Activated T-cell treated with anti-CD3 and anti-CD28 coated beads, Interleukin-2, amount 50 U/mL, for 24 hours (primary cell): ENCODE measurements around the gene ATF6B.
"Not testable (repeated sequence)": the region's sequence is repeated elsewhere in the genome, so short reads cannot be mapped to it uniquely, and the experiment has no call there.

Source experiments
- DNase-seq: peaks from one replicate; pipeline ENCODE4 v3.0.0-alpha.2; 2020
- H3K27ac Mint-ChIP-seq: 2 replicates; pipeline ENCODE4 v1.8.0; 2020; ENCODE audit warnings: mild to moderate bottlenecking, mixed read lengths
- H3K27me3 Mint-ChIP-seq: 2 replicates; pipeline ENCODE4 v1.8.0; 2020; ENCODE audit warnings: mixed read lengths
- H3K36me3 Mint-ChIP-seq: 2 replicates; pipeline ENCODE4 v1.8.0; 2020; ENCODE audit warnings: low read depth, mixed read lengths
- H3K4me1 Mint-ChIP-seq: 2 replicates; pipeline ENCODE4 v1.8.0; 2020; ENCODE audit warnings: low read depth, mixed read lengths
- H3K4me3 Mint-ChIP-seq: 2 replicates; pipeline ENCODE4 v1.8.0; 2020; ENCODE audit warnings: mild to moderate bottlenecking, moderate library complexity, mixed read lengths
- H3K9me3 Mint-ChIP-seq: 2 replicates; pipeline ENCODE4 v1.8.0; 2020; ENCODE audit warnings: mixed read lengths

Gene ATF6B

DNA sequence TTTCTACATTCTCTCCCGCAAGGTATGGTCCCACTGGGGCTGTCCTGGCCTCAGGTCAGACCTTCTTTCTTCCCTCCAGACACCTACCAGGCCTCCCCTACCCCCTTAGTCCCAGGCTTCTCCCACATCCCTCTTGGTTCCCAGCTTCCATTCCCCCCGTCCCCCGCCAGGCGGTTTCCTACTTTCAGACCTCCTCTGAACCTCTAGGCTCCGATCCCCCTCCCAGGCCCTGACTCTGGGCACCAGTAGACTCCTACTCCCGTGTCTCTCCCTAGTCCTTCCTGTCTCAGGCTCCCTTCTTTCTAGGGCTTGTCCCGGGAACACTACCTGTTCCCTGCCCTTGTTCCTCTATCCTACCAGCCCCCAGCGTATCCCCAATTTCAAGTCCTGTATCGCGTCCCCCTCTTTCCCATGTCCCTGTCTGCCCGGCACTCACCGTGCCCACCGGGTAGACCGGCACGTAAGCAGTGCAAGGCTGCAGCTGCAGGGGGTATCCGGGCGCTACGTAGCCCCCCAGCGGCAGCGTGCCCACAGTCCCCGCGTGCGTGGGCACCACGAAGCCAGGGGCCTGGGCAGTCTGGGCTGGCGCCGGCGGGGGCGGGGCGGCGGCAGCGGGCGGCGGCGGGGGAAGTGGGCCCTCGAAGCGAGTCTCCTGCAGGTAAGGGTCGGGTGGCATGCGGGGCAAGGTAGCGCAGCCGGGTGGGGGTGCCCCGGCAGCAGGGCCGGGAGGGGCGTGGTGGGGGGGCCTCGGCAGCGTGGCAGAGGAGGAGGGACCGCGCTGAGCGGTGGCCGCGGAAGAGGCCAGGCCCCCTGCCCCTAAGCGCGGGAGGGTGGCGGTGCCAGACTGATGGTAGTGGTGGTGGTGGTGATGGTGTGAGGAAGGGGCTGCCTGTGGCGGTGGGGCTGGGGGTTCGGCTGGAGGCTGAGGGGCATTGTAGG is 22.2 kb upstream of the ATF6B start:
- Mint-ChIP-seq H3K4me3 (no peak overlapping the region), H3K27ac (no peak overlapping the region), H3K4me1 (peaks cover 57% of the 10 kb centered on the region), H3K9me3 (no peaks in the 10 kb centered on the region), H3K27me3 (peaks cover 28% of the 10 kb centered on the region), H3K36me3 (peaks cover 8% of the 10 kb centered on the region)
- DNase-seq = no peak

DNA sequence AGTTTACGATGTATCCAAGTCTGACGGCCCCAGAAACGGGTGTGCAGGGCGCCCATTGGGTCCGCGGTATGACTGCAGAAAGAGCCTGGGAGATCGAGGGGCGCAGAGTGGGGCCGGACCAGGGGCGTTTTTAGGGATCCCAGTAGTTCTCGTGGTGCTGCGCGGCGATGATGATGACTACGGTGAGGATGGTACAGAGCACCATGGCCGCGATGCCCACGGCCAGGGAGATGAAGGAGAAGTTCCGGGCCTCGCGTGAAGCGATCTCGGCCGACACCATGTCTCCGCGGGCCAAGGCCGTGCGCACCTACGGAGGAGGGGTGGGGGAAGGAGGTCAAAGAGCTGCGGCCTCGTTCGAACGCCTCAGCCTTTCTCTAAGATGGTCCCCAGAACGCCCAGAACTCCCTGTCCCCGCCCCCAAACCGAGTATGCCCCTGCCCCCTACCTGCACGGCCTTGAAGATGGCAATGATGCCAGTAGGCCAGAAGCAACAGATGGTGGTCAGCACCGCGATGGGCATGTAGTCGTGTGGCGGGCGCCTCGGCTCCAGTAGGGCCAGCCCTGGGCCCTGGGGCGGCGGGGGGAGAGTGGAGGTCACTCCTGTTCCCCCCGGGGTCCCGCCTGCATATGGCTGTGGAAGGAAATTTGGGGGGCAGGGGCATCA is 21.2 kb upstream of the ATF6B start:
- peaks cover 28% of the 10 kb centered on the region for H3K27me3 Mint-ChIP-seq
- H3K9me3 Mint-ChIP-seq = no peaks in the 10 kb centered on the region
- H3K36me3 Mint-ChIP-seq = peaks cover 3% of the 10 kb centered on the region
- peak overlapping the region; percentile 71 for H3K4me3 Mint-ChIP-seq
- H3K4me1 Mint-ChIP-seq = peaks cover 49% of the 10 kb centered on the region
- H3K27ac Mint-ChIP-seq = peak overlapping the region; percentile 24
- no peak for DNase-seq

DNA sequence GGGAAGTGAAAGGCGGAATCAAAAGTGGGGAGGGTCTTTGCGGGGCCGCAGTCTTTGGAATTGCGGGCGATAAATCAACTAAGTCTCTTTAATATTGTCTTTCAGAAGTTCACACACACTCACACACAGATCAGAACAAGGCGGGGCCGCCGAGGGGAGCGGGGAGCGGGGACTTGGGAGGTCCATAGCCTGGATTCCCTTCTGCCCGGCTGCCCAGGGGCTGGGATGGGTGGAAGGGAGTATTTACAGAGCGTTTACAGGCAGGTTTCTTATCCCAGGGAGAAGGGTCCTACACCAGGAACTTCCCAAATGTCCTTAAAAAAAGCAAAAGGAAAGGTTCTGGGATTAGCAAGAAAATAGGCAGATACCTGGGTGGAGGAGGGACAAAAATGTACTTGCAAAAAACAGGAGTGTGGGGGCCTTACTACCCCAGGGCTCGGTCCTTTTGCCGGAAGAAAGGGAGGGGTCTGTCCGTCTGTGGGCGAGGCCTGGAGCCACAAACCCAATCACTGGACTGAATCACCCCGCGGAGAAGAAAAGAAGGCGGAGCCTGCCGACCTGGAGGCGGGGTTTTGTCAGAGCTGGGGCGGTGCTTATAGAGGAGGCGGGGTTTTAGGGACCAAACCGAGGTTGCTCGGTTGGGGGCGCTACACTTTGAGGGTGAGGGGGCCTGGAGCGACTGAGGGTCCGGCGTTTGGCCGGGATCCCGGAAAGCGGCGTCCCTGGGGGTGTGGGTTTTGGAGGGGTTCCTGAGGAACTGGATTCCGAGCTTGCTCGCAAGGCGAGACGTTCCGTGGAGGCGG is 20.4 kb upstream of the ATF6B start:
- Mint-ChIP-seq H3K36me3 (no peaks in the 10 kb centered on the region), H3K4me1 (peaks cover 43% of the 10 kb centered on the region), H3K4me3 (peak overlapping the region; percentile 71), H3K27ac (peak overlapping the region; percentile 24), H3K27me3 (peaks cover 28% of the 10 kb centered on the region), H3K9me3 (no peaks in the 10 kb centered on the region)
- peak; percentile 86 for DNase-seq

DNA sequence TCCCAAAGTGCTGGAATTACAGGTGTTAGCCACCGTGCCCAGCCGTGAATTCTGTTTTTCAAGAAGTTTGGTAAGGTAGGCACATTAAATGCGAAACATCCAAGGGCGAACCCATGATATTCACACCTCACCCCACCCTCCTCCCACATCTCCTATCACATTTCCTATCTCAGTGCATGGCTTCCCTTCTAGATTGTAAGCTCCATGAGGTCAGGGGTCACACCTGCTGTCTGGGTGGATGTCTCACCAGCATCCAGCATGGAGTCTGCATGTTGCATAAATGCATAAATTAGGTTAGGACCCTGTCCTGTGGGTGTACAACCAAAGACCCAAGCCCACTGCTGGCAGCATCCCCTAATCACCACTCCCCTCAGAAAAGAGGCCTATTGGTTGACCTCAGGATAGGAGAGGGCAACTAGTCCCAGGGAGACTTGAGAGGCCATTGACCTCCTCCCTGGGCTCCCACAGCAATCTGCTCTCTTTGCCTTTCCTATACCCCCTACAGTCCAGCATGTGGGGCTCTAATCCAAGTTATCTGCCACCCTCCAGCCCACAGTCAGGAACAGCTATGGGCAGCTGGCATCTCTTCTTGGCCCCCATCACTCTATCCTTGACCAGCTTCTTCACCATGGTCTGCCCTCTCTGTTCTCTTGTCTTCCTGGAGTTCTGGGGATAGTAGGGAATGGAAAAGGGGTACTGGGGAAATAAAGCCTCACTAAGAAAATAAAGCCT is 19.5 kb upstream of the ATF6B start:
- Mint-ChIP-seq H3K4me1 (peaks cover 35% of the 10 kb centered on the region), H3K9me3 (no peaks in the 10 kb centered on the region), H3K36me3 (no peaks in the 10 kb centered on the region), H3K27ac (no peak overlapping the region), H3K27me3 (peaks cover 28% of the 10 kb centered on the region), H3K4me3 (no peak overlapping the region)
- no peak for DNase-seq

DNA sequence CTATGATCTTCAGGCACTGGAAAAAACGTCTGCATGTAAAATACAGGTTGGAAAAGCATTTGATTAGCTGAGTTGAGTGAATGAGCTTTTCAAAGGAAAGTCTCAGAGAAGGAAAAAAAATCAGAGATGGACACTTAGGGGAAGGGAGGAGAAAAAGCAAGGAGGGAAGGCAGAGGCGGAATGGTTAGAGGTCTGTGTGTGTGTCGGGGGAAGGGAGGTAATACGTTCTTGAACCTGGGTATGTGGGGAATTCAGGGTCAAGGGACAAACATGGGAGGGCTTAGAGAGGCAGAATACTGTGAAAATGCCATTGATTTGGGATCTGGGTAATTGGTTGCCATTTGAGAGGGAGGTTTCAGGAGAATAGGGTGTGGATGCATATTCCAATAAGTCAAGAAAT is 18.6 kb upstream of the ATF6B start:
- H3K4me1 Mint-ChIP-seq = peaks cover 27% of the 10 kb centered on the region
- no peaks in the 10 kb centered on the region for H3K9me3 Mint-ChIP-seq
- no peak for DNase-seq
- peaks cover 28% of the 10 kb centered on the region for H3K27me3 Mint-ChIP-seq
- H3K27ac Mint-ChIP-seq = no peak overlapping the region
- no peaks in the 10 kb centered on the region for H3K36me3 Mint-ChIP-seq
- no peak overlapping the region for H3K4me3 Mint-ChIP-seq

DNA sequence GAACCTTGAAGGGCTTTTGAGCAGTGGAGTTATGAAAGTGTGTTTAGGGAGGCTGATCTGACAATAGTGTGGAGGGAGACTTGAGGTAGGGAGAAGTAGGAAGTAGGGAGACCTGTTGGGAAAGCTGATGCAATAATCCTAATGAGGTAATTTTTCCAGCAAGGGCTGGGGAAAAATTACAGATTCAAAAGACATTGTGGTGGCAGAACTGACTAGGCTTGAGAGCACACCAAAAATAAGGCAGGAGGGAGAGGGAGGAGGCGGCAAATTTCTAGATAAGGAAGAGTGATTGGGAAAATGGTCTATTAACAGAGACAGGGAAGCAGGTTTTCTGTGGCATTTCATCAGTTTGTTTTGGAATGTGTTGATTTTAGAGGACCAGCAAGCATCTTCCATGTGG is 18.2 kb upstream of the ATF6B start:
- Mint-ChIP-seq H3K27me3 (peaks cover 26% of the 10 kb centered on the region), H3K36me3 (no peaks in the 10 kb centered on the region), H3K9me3 (no peaks in the 10 kb centered on the region), H3K27ac (no peak overlapping the region), H3K4me1 (peaks cover 25% of the 10 kb centered on the region), H3K4me3 (no peak overlapping the region)
- no peak for DNase-seq

DNA sequence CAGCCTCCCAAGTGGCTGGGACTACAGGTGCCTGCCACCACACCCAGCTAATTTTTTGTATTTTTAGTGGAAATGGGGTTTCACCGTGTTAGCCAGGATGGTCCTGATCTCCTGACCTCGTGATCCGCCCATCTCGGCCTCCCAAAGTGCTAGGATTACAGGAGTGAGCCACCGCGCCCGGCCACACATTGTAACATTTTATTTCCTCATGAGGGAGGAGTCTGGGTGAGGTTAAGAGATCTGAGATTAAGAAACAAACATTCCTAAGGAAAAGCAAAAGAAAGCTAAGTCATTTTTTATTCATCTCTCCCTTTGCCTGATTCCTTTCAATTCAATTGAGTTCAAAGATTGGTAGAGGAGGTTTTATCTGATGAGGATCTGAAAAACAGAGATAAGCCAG is 16.2 kb upstream of the ATF6B start:
- not testable (repeated sequence) for H3K4me3 Mint-ChIP-seq, H3K9me3 Mint-ChIP-seq, DNase-seq, H3K27ac Mint-ChIP-seq, H3K36me3 Mint-ChIP-seq
- Mint-ChIP-seq H3K4me1 (peaks cover 13% of the 10 kb centered on the region), H3K27me3 (peaks cover 14% of the 10 kb centered on the region)

DNA sequence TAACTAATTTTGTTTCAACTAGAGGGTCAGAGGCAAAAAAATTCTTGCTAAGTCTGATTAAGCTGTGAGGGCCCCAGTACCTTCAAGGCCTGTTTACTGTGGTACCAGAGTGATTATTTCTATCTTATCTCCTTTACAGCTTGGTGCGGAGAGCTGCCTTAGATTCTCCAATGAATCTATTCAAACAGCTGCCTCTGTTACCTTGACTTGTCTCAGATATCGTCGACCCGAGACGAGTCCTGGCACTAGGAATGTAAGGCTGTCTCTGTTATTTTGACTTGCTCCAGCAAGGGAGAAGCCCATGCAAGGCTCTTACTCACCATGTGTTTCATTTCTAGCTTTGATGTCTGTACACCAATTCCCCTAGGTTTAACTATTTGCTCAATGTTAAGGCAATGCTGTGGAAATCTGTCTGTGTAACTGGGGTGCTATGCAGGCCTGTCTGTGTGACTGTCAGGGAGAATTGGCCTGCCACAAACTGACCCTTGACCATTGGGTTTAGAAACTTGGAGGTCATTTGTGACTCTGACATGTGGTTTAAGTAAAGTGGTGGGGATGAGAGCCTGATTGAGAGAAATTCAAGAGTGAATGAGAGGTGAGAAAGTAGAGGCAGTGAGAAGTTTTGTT is 12.5 kb upstream of the ATF6B start:
- DNase-seq = no peak
- H3K4me3 Mint-ChIP-seq = no peak overlapping the region
- no peaks in the 10 kb centered on the region for H3K27me3 Mint-ChIP-seq
- no peaks in the 10 kb centered on the region for H3K4me1 Mint-ChIP-seq
- H3K9me3 Mint-ChIP-seq = no peaks in the 10 kb centered on the region
- H3K27ac Mint-ChIP-seq = no peak overlapping the region
- no peaks in the 10 kb centered on the region for H3K36me3 Mint-ChIP-seq

DNA sequence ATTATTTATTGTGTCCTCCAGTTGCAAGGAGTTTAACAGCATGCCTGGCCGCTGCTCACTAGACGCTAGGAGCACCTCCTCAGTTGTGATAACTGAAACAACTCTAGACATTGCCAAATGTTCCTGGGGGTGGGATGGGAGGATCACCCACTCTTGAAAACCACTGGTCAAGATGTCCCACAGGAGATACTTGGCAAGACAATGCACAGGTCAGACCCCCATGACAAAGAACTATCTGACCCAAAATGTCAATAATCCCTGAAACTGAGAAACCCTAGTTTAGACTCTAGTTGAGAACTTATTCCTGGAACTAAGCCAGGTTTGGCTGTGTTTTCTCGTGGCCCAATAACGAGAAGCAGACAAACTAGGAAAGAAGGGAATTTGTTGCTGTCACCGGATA is 11.5 kb upstream of the ATF6B start:
- DNase-seq = no peak
- no peak overlapping the region for H3K4me3 Mint-ChIP-seq
- no peaks in the 10 kb centered on the region for H3K9me3 Mint-ChIP-seq
- H3K27ac Mint-ChIP-seq = no peak overlapping the region
- no peaks in the 10 kb centered on the region for H3K4me1 Mint-ChIP-seq
- no peaks in the 10 kb centered on the region for H3K27me3 Mint-ChIP-seq
- H3K36me3 Mint-ChIP-seq = no peaks in the 10 kb centered on the region

DNA sequence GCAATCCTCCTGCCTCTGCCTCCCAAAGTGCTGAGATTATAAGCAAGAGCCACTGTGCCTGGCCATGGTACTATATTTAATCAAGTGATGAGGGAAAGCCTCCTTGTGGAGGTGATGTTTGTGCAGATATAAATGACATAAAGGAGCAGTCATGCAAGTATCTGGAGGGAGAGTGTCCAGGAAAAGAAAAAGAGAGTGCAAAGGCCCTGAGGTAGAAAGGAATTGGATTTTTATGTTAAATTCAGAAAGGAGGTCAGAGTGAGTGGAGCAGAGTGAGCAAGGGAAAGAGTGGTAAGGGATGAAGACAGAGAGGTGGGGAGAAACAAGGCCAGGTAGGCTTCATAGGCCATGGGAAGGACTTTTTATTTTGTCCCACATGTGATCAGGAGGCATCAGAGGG is 9.4 kb upstream of the ATF6B start:
- DNase-seq = no peak
- H3K36me3 Mint-ChIP-seq = no peaks in the 10 kb centered on the region
- no peak overlapping the region for H3K27ac Mint-ChIP-seq
- no peaks in the 10 kb centered on the region for H3K27me3 Mint-ChIP-seq
- no peaks in the 10 kb centered on the region for H3K4me1 Mint-ChIP-seq
- H3K4me3 Mint-ChIP-seq = no peak overlapping the region
- no peaks in the 10 kb centered on the region for H3K9me3 Mint-ChIP-seq

DNA sequence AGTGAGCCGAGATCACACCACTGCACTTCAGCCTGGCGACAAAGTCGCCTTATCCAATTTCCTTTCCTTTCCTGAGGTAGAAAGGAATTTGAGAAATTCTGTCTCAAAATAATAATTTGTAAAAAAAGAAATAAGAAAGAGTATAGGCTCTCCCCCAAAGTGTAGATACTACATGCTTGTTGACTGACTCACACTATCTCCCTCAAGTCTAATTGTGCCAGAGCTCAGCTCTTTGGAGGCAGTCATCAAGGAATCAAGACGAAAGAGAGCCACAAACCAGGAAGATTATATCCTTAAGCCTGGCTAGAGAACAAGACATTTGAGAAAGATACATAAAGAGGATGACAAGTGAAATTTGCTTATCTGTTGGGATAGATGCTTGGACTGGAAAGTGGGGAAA is 5.7 kb upstream of the ATF6B start:
- no peak overlapping the region for H3K4me3 Mint-ChIP-seq
- DNase-seq = no peak
- H3K9me3 Mint-ChIP-seq = no peaks in the 10 kb centered on the region
- H3K27me3 Mint-ChIP-seq = no peaks in the 10 kb centered on the region
- peaks cover 7% of the 10 kb centered on the region for H3K36me3 Mint-ChIP-seq
- H3K4me1 Mint-ChIP-seq = peaks cover 14% of the 10 kb centered on the region
- H3K27ac Mint-ChIP-seq = no peak overlapping the region

DNA sequence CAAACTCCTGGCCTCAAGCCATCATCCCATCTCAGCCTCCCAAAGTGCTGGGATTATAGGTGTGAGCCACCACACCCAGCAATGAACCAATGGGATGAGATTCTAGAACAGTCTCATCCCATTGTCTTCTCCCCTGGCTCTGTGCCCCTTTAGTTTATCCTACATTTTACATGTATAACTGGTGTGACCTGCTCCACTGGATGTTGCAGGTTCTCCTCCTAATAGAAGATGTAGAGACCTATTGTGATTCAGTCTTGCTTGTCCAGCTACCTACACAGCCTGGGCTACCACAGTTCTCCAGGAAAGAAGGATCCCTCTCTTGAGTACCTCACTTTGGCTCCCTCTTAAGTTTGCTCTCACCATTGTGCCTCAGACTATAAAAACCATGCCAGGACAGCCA is 4.1 kb upstream of the ATF6B start:
- H3K27ac Mint-ChIP-seq = no peak overlapping the region
- peaks cover 27% of the 10 kb centered on the region for H3K4me1 Mint-ChIP-seq
- no peaks in the 10 kb centered on the region for H3K27me3 Mint-ChIP-seq
- H3K36me3 Mint-ChIP-seq = peaks cover 16% of the 10 kb centered on the region
- no peak overlapping the region for H3K4me3 Mint-ChIP-seq
- H3K9me3 Mint-ChIP-seq = no peaks in the 10 kb centered on the region
- no peak for DNase-seq

DNA sequence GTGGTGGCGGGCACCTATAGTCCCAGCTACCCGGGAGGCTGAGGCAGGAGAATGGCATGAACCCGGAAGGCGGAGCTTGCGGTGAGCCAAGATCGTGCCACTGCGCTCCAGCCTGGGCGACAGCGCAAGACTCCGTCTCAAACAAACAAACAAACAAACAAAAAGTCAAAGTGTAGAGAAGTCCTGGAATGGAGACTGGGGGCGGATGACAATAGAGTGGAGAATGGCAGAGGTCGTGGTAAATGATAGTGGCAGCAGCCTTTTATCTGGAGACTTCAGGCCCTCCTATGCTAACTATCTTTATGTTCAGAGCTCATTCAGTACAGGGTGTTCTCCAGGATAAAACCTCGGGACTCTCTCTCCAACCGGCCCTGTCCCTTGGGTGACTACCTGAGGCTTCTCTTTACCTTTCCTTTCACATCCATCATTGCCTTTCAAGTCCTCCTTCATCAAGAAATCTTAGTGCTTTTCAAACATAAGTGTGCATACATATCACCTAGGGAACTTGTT is 3.4 kb upstream of the ATF6B start:
- no peak for DNase-seq
- Mint-ChIP-seq H3K27ac (no peak overlapping the region), H3K4me3 (no peak overlapping the region), H3K27me3 (no peaks in the 10 kb centered on the region), H3K4me1 (peaks cover 33% of the 10 kb centered on the region), H3K9me3 (no peaks in the 10 kb centered on the region), H3K36me3 (peaks cover 22% of the 10 kb centered on the region)
